GM23338 (cell line): ENCODE data around the gene KCNMA1. TPM values are rescaled to one million over a fixed set of nuclear protein-coding genes. Genes with fewer than 3 reads are reported as not detected.

ENCODE experiments used
- ATAC-seq: fragments of 200-7000 bp; cut with Tn5 transposase; 3 replicates; pipeline ENCODE4 v1.9.1; 2020
- DNase-seq: peaks from one replicate; pipeline ENCODE4 v3.0.0-alpha.2; 2015; ENCODE audit warnings: low spot score
- H2AFZ ChIP-seq: fragments of 200-600 bp; sonication (generic); 2 replicates; pipeline ENCODE4 v1.8.0; 2016; ENCODE audit warnings: antibody characterized with exemption, mild to moderate bottlenecking, moderate library complexity
- H3F3A ChIP-seq: fragments of 200-600 bp; sonication (generic); replicated peaks from 2 replicates; pipeline ENCODE4 v1.8.0; 2017; ENCODE audit warnings: antibody characterized with exemption, mixed run types, low read depth
- H3K27ac ChIP-seq: fragments of 200-600 bp; sonication (generic); 2 replicates; pipeline ENCODE4 v1.6.1; 2016; ENCODE audit warnings: low read depth
- H3K27me3 ChIP-seq: fragments of 200-600 bp; sonication (generic); 2 replicates; pipeline ENCODE4 v1.8.0; 2016; ENCODE audit warnings: mild to moderate bottlenecking, mixed run types, moderate library complexity; ENCODE audit not compliant: insufficient read depth
- H3K36me3 ChIP-seq: fragments of 200-600 bp; sonication (generic); 2 replicates; pipeline ENCODE4 v1.8.0; 2016; ENCODE audit warnings: mild to moderate bottlenecking; ENCODE audit not compliant: insufficient read depth
- H3K4me1 ChIP-seq: fragments of 200-600 bp; sonication (generic); 2 replicates; pipeline ENCODE4 v1.8.0; 2016; ENCODE audit warnings: mild to moderate bottlenecking, moderate library complexity; ENCODE audit not compliant: insufficient read depth
- H3K4me2 ChIP-seq: fragments of 200-600 bp; sonication (generic); 2 replicates; pipeline ENCODE4 v1.7.1; 2017; ENCODE audit warnings: mixed run types
- H3K4me3 ChIP-seq: fragments of 200-600 bp; sonication (generic); 2 replicates; pipeline ENCODE4 v1.6.1; 2016; ENCODE audit warnings: mixed run types
- H3K79me2 ChIP-seq: fragments of 200-600 bp; sonication (generic); replicated peaks from 2 replicates; pipeline ENCODE4 v1.8.0; 2017; ENCODE audit warnings: mild to moderate bottlenecking; ENCODE audit not compliant: insufficient read depth
- H3K9me2 ChIP-seq: fragments of 200-600 bp; sonication (generic); 2 replicates; pipeline ENCODE4 v1.8.0; 2017; ENCODE audit not compliant: insufficient read depth
- H4K20me1 ChIP-seq: fragments of 200-600 bp; sonication (generic); replicated peaks from 2 replicates; pipeline ENCODE4 v1.8.0; 2017; ENCODE audit warnings: mild to moderate bottlenecking; ENCODE audit not compliant: insufficient read depth
- H3K27ac Mint-ChIP-seq: 2 replicates; pipeline ENCODE4 v1.8.0; 2020; ENCODE audit warnings: inconsistent platforms, mild to moderate bottlenecking, moderate library complexity, mixed read lengths
- H3K27me3 Mint-ChIP-seq: 3 replicates; pipeline ENCODE4 v1.8.0; 2022; ENCODE audit warnings: low read depth, mild to moderate bottlenecking, moderate library complexity, mixed read lengths, inconsistent platforms; ENCODE audit not compliant: insufficient read depth, poor library complexity
- H3K36me3 Mint-ChIP-seq: 3 replicates; pipeline ENCODE4 v1.8.0; 2021; ENCODE audit warnings: low read depth, mild to moderate bottlenecking, inconsistent platforms, moderate library complexity, mixed read lengths
- H3K4me1 Mint-ChIP-seq: 3 replicates; pipeline ENCODE4 v1.8.0; 2020; ENCODE audit warnings: mild to moderate bottlenecking, inconsistent platforms, mixed read lengths
- H3K4me3 Mint-ChIP-seq: 3 replicates; pipeline ENCODE4 v1.8.0; 2021; ENCODE audit warnings: moderate library complexity, mild to moderate bottlenecking, inconsistent platforms, mixed read lengths
- H3K9me3 Mint-ChIP-seq: 3 replicates; pipeline ENCODE4 v1.8.0; 2020; ENCODE audit warnings: moderate library complexity, mild to moderate bottlenecking, inconsistent platforms, mixed read lengths
- CREB1 ChIP-seq: fragments of 250-450 bp; sonication (Bioruptor Pico); IDR thresholded peaks from 2 replicates; pipeline ENCODE4 v1.5.0; 2020; ENCODE audit warnings: low read depth, mild to moderate bottlenecking, moderate library complexity
- ETS1 ChIP-seq: IDR thresholded peaks from 2 replicates; pipeline ENCODE4 v1.6.1; 2016; ENCODE audit warnings: antibody characterized with exemption
- EZH2 ChIP-seq: fragments of 200-600 bp; sonication (generic); IDR thresholded peaks from one replicate; pipeline ENCODE4 v1.8.0; 2017; ENCODE audit warnings: antibody characterized with exemption, mild to moderate bottlenecking, low read depth; ENCODE audit not compliant: unreplicated experiment
- EZH2phosphoT487 ChIP-seq: fragments of 200-600 bp; sonication (generic); IDR thresholded peaks from one replicate; pipeline ENCODE4 v1.8.1; 2018; ENCODE audit warnings: antibody characterized with exemption; ENCODE audit not compliant: unreplicated experiment
- JUNB ChIP-seq: IDR thresholded peaks from one replicate; pipeline ENCODE4 v1.6.1; 2016; ENCODE audit warnings: antibody characterized with exemption; ENCODE audit not compliant: unreplicated experiment
- NANOG ChIP-seq: IDR thresholded peaks from 2 replicates; pipeline ENCODE4 v1.6.1; 2016; ENCODE audit warnings: antibody characterized with exemption, borderline replicate concordance
- POLR2AphosphoS5 ChIP-seq: IDR thresholded peaks from 2 replicates; pipeline ENCODE4 v1.6.1; 2016; ENCODE audit warnings: antibody characterized with exemption, low read depth
- STAT1 ChIP-seq: IDR thresholded peaks from one replicate; pipeline ENCODE4 v1.6.1; 2016; ENCODE audit warnings: antibody characterized with exemption; ENCODE audit not compliant: unreplicated experiment
- ZNF114 ChIP-seq: fragments of 250-450 bp; sonication (Bioruptor Pico); IDR thresholded peaks from 2 replicates; pipeline ENCODE4 v1.5.0; 2020; ENCODE audit warnings: mild to moderate bottlenecking, moderate library complexity
- ZNF331 ChIP-seq: fragments of 250-450 bp; sonication (Bioruptor Pico); IDR thresholded peaks from 2 replicates; pipeline ENCODE4 v1.5.0; 2020; ENCODE audit warnings: low read depth, mild to moderate bottlenecking, moderate library complexity
- ZNF462 ChIP-seq: fragments of 250-450 bp; sonication (Bioruptor Pico); IDR thresholded peaks from 2 replicates; pipeline ENCODE4 v1.5.0; 2020; ENCODE audit warnings: mild to moderate bottlenecking, moderate library complexity
- polyA plus RNA-seq: library from polyadenylated mRNA; unstranded; fragments of >200 nt; fragmentation: Nextera tagmentation; extraction: Ambion mirVana; gene quantifications from 2 replicates; pipeline ENCODE4 v1.2.1, GENCODE V29; 2016
- total RNA-seq: library from RNA; depleted of rRNA; stranded (reverse); fragments of >200 nt; shearing (Covaris generic); gene quantifications from 2 replicates; pipeline ENCODE4 v1.2.3, GENCODE V29; 2014
- TF ChIP-seq, protein P1 (sequence below), 2 experiments: fragments of 200-600 bp in 1 of 2; sonication (generic) in 1 of 2; conservative IDR thresholded peaks; 2 replicates each; pipeline versions ENCODE4 v1.5.1 to v1.6.1; 2016 to 2017; ENCODE audit warnings: antibody characterized with exemption in 2 of 2, low read depth in 2 of 2, mild to moderate bottlenecking in 2 of 2, moderate library complexity in 1 of 2
- TF ChIP-seq, protein P2 (sequence below): IDR thresholded peaks from one replicate; pipeline ENCODE4 v1.6.1; 2018; ENCODE audit warnings: antibody characterized with exemption; ENCODE audit not compliant: unreplicated experiment

Gene KCNMA1
- total and polyA plus RNA-seq, 2 experiments from 2014 or later = 8.2 to 9.0 TPM

DNA sequence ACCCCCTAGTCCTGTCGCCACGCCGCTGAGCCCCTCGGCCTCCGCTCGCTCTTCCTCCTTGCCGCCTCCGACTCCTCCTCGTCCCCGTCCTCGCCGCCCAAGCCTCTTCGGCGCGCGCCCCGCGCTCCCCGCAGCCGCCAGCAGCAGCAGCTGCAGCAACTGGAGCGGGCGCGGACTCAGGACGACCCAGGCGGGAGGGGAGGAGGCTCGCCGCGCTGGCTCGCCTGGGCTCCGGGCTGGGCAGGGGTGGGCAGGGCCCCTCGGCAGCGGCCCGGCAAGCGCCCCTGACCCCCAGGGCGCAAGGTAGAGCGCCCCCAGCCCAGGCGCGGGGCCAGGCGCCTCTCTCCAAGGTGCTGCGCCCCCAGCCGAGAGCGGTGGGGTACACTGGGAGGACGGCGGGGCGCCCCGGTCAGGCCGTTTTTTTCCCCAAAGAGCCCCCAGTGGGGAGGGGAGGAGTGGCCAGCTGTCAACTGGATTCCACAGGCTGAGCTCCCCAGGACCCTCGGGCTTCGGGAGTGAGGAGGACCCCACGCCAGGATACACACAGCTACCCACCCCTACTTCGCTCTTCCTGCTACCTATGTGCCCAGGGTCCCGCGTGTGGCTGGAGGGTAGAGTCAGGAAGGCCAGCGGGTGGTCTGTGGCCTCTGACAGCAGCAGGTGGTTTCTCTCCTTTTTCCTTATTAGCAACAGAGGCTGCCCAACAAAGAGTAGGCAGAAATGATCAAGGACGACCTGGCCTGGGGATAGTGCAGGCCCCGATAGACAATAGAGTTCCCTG, 903 bp upstream of the KCNMA1 start:
- Histone ChIP-seq H3K9me2 (no peaks in the 10 kb centered on the region), H3K27ac (no peak overlapping the region), H3K79me2 (peaks cover 7% of the 10 kb centered on the region), H4K20me1 (peaks cover 6% of the 10 kb centered on the region; the same call in 1 of the 2 replicates), H3K4me3 (peak overlapping the region; percentile 91), H3K4me2 (peak overlapping the region; percentile 87), H3F3A (peaks cover 9% of the 10 kb centered on the region; the same call in 1 of the 2 replicates), H3K36me3 (no peaks in the 10 kb centered on the region), H2AFZ (peak overlapping the region; percentile 47; the same call in 1 of the 2 replicates), H3K4me1 (peaks cover 24% of the 10 kb centered on the region), H3K27me3 (peaks cover 63% of the 10 kb centered on the region)
- Mint-ChIP-seq H3K4me1 (peaks cover 29% of the 10 kb centered on the region; the same call in 2 of the 3 replicates), H3K27me3 (peaks cover 59% of the 10 kb centered on the region), H3K4me3 (peak overlapping the region; percentile 79), H3K36me3 (no peaks in the 10 kb centered on the region), H3K9me3 (no peaks in the 10 kb centered on the region; the same call in 2 of the 3 replicates), H3K27ac (no peak overlapping the region)
- peak; percentile 77 for DNase-seq
- no peak for TF ChIP-seq EZH2phosphoT487
- TF ChIP-seq JUNB = no peak
- no peak for TF ChIP-seq NANOG
- TF ChIP-seq, protein P1, sequence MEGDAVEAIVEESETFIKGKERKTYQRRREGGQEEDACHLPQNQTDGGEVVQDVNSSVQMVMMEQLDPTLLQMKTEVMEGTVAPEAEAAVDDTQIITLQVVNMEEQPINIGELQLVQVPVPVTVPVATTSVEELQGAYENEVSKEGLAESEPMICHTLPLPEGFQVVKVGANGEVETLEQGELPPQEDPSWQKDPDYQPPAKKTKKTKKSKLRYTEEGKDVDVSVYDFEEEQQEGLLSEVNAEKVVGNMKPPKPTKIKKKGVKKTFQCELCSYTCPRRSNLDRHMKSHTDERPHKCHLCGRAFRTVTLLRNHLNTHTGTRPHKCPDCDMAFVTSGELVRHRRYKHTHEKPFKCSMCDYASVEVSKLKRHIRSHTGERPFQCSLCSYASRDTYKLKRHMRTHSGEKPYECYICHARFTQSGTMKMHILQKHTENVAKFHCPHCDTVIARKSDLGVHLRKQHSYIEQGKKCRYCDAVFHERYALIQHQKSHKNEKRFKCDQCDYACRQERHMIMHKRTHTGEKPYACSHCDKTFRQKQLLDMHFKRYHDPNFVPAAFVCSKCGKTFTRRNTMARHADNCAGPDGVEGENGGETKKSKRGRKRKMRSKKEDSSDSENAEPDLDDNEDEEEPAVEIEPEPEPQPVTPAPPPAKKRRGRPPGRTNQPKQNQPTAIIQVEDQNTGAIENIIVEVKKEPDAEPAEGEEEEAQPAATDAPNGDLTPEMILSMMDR (conservative IDR thresholded peaks at IDR 0.05; ENCODE audit: low read depth in 2 of 2) = peak in 1 of 2 experiments; percentile 24; a peak in 1 of 4 replicates
- TF ChIP-seq EZH2 = peak; percentile 57
- TF ChIP-seq ZNF114 = no peak
- TF ChIP-seq ZNF331 (CRISPR knock-in tag) = no peak
- TF ChIP-seq CREB1 = no peak
- TF ChIP-seq ETS1 = no peak
- TF ChIP-seq, protein P2, sequence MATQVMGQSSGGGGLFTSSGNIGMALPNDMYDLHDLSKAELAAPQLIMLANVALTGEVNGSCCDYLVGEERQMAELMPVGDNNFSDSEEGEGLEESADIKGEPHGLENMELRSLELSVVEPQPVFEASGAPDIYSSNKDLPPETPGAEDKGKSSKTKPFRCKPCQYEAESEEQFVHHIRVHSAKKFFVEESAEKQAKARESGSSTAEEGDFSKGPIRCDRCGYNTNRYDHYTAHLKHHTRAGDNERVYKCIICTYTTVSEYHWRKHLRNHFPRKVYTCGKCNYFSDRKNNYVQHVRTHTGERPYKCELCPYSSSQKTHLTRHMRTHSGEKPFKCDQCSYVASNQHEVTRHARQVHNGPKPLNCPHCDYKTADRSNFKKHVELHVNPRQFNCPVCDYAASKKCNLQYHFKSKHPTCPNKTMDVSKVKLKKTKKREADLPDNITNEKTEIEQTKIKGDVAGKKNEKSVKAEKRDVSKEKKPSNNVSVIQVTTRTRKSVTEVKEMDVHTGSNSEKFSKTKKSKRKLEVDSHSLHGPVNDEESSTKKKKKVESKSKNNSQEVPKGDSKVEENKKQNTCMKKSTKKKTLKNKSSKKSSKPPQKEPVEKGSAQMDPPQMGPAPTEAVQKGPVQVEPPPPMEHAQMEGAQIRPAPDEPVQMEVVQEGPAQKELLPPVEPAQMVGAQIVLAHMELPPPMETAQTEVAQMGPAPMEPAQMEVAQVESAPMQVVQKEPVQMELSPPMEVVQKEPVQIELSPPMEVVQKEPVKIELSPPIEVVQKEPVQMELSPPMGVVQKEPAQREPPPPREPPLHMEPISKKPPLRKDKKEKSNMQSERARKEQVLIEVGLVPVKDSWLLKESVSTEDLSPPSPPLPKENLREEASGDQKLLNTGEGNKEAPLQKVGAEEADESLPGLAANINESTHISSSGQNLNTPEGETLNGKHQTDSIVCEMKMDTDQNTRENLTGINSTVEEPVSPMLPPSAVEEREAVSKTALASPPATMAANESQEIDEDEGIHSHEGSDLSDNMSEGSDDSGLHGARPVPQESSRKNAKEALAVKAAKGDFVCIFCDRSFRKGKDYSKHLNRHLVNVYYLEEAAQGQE = peak; percentile 64
- no peak for TF ChIP-seq STAT1
- no peak for TF ChIP-seq POLR2AphosphoS5
- TF ChIP-seq ZNF462 = no peak
- peak; percentile 63 for ATAC-seq
